HG03139 (cell line): ENCODE results near the gene TMEM164.
A peak's percentile ranks its signal among the peaks of the same experiment; 100 is the strongest.
"Not testable (repeated sequence)": the region's sequence is repeated elsewhere in the genome, so short reads cannot be mapped to it uniquely, and the experiment has no call there.

Experiments
- ATAC-seq: cut with Tn5 transposase; IDR thresholded peaks from one replicate; pipeline ENCODE4 v1.9.1; 2021; ENCODE audit not compliant: unreplicated experiment

The TMEM164 gene

DNA sequence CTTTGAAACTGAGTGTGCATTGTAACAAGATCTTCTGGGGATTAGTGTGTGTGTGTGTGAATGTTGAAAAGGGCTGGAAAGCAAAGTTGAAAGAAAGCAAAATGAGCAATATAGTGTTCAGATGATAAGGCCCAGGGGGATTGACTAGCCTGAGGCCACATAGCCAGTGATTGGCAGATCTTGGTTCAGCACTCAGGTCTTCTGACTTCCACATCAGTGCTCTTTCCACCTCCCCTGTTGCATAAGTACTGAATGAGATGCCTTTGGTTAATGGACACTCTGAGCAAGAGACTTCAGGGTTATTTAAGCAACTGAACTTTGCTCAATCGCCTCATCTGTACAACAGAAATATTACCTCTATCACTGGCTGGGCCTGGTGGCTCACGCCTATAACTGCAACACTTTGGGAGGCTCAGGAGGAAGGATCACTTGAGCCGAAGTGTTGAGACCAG is 120.4 kb downstream of the TMEM164 start:
- ATAC-seq = no peak

GRCh38 chrX:110125446-110126162 is 122.7 kb downstream of the TMEM164 start:
- ATAC-seq = no peak

- ATAC-seq = no peak
These were observed 128.1 kb downstream of the TMEM164 start for GRCh38 chrX:110131031-110131430.

DNA sequence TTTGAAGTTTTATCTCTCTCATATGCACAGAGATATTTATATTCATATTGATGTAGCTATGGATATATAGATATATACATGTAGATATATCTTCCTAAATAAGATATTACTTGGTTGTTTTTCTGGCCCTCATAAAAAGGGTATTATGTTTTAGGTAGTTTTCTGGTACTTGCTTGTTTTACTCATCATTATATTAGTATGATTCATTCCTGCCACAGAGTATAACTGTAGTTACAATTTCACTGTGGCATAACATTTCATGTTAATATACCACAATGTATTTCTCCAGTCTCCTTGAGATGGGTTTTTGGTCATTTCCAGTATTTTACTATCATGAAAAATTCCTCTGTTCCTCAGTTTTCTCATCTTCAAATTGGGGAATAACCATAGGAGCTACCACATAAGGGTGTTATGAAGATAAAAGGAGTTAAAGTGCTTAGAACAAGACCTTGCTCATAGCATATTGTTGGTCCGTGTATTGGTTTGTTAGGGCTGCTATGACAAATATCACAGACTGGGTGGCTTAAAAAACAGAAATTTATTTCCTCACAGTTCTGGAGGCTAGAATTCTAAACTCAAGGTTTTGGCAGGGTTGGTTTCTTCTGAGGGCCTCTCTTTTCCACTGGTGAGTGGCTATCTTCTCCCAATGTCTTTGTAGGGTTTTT is 129.7 kb downstream of the TMEM164 start:
- no peak for ATAC-seq

DNA sequence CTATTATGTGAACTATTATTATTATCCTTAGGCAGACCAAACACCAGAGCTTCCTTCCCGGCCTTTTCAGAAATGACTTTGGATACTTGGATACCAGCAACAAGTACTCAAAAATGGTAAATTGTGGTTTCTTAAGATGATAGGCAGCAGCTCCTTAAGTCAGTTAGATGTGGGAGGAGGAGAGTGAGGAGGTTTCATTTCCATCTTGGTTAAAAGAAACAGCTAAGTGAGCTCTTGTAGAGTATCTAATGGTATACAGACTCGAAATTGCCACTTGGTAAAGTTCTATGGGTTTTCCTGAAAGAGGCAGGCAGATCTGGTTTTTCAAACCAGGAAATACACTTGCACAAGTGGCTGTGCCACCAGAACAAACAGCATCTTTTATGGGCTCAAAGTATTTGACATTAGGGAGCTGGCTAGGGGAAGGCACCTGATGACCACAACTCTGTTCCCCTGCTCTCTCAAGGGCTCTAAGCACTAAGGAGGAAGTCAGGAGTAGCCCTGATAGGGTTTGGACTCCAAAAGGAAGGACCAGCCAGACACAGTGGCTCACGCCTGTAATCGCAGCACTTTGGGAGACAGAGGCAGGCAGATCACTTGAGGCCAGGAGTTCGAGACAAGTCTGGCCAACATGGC is 130.9 kb downstream of the TMEM164 start:
- no peak for ATAC-seq

DNA sequence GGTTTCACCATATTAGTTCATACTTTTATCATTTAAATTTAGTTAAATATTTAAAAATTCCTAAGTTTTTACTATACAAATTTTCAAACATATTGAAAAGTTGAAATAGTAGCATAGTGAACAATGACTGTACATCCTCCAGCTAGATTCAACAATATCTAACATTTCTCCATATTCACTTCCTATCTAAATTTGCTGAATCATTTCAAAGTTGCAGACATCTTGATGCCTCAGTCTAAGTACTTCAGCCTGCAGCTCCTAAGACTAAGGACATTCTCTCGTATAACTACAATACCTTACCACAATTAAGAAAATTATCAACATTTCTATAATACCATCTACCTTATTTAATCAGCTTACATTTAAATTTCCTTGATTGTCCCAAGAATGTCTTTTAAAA is 132.7 kb downstream of the TMEM164 start:
- no peak for ATAC-seq

DNA sequence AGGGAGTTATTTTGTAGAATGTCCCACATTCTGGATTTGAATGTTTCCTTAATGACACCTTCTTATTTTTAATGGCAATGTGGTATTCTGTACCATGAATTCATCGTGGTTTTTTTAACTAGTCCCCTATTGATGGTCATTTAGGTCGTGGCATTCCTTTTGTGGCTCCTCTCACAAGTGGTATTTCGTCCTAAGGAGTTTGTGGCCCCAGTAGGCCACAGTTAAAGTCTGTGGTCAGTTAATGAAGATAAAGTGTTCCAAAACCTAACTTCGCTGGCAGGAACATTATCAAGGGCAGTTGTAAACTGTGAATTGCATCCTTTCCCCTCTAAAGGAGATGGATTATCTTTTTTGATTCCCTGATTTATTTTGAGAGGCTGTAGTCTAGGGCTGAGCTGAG is 133.2 kb downstream of the TMEM164 start:
- no peak for ATAC-seq

- ATAC-seq = no peak
These were observed 135.6 kb downstream of the TMEM164 start for GRCh38 chrX:110138557-110138956.

DNA sequence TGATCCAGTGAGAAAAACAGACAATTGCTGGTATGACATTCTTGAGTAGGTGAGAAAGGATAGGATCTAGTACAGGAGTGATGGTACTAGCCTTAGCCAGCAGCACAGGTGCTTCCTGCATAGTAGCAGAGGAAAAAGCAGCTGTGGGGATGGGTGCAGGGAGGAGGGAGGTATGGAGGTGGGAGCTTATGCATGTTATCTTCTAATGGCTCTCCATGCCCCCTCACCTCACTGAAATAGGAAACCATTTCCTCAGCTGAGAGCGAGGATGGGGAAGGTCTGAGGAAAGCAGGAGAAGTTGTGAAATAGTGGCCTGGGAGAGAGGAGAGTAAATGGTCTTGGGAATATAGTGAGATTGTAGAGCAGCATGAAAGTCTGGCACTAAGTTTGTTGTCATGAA is 136.3 kb downstream of the TMEM164 start:
- no peak for ATAC-seq

GRCh38 chrX:110142096-110142495 is 139.2 kb downstream of the TMEM164 start:
- ATAC-seq = no peak

GRCh38 chrX:110143454-110144210 is 140.7 kb downstream of the TMEM164 start:
- no peak for ATAC-seq

DNA sequence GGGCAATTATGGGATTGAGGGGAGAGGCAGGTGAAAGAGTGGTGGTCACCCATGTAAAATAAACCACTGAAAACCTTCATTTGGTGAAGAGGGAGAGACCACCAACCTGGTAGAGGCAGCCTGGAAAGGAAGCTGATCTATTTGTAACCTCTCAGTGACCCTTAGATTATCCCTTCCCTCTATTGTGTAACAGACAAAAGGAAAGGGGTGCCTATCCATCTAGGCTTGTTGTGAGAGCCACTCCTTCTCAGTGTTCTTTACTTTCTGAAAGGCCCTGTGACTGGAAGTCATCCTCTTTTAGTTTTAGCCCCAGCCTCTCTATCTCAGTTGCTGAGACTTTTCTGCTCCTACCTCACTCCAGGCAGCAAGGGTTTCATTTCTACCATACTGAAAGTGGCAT is 142.4 kb downstream of the TMEM164 start:
- no peak for ATAC-seq

GRCh38 chrX:110145854-110146253 is 142.9 kb downstream of the TMEM164 start:
- ATAC-seq = peak; percentile 54

GRCh38 chrX:110146521-110146920 is 143.6 kb downstream of the TMEM164 start:
- ATAC-seq = no peak

- ATAC-seq = no peak
These were observed 150.3 kb downstream of the TMEM164 start for GRCh38 chrX:110153244-110153643.

DNA sequence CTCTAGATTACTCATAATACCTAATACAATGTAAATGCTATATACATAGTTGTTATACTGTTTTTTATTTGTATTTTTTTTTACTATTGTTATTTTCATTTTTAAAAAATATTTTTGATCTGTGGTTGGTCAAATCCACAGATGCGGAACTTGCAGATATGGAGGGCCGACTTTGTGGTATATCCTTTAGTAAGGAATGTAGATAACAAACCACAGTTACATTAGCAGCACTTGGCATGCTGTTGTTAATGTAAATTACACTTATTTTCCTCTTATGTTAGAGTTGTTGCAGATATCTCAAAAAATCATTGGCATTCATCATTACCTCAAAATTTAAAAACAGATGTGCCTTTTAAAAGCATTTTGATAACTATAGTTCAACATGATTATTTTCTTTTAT is 151.0 kb downstream of the TMEM164 start:
- ATAC-seq = no peak

DNA sequence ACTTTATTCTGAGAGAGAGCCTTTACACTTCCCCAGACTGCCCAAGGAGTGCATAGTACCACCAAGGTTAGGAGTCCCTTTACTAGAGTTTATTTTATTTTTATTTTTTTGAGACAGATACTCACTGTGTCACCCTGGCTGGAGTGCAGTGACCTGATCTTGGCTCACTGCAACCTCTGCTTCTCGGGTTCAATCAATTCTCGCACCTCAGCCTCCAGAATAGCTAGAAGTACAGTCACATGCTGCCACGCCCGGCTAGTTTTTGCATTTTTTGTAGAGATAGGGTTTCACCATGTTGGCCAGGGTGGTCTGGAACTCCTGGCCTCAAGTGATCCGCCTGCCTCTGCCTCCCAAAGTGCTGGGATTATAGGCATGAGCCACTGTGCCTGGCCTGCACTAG is 151.4 kb downstream of the TMEM164 start:
- not testable (repeated sequence) for ATAC-seq

DNA sequence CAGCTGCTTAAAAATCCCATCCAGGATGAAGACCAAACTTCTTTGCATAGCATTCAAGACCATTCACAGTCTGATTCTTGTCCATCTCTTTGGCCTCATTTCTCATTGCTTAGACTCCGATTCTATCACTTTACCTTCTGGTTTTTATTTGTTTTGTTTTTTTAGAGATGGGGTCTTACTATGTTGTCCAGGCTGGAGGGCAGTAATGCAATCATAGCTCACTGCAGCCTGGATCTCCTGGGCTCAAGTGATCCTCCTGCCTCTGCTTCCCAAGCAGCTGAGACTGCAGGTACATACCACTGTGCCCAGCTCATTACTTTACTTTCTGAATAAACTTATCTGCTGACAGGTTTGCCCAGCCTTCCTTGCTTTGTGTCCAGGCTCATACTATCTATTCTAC is 152.8 kb downstream of the TMEM164 start:
- ATAC-seq = no peak

DNA sequence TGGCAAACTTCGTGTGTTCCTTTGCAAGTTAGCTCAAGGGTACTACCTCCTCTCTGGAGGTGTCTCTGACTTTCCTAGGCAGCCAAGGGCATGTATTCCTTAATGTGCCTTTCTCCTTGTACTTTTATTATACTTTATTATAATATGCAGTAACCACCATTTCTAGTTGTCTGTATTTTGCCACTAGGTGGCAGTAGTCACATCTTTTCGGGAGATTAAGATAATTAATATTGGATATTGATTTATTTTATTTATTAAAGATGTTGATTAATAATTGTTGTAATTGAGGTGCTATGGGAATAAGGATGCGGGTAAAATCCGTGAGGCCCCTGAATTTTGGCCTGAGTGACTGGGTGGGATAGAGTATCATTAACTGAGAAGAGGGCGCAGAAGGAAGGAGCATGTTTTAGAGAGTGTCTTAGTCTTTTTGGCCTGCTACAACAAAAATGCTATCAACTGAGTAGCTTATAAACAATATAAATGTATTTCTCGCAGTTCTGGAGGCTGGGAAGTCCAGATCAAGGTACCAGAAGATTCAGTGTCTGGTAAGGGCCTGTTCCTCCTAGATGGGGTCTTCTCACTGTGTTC is 153.3 kb downstream of the TMEM164 start:
- ATAC-seq = no peak

- no peak for ATAC-seq
These were observed 154.5 kb downstream of the TMEM164 start for GRCh38 chrX:110157444-110157843.

DNA sequence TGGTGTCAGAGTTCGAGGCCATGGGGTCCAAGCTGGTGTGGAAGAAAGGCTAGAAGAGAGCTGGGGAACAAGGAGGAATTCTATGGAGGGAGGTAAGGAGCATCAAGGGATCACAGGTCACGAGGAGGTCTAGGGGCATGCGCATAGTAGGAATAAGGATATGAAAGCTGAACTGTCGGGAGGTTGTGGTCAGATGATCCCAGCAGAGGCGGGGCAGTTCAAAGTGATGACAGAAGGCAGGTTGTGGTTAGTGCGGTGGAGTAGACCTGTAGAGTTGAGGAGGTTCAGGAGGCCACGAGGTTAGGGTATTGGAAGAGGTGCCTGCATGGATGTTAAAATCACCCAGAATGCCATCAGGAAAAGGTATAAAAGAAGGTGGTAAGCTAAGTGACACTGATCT is 156.3 kb downstream of the TMEM164 start:
- ATAC-seq = no peak
